NT2/D1 (cell line): Measurements from ENCODE around the gene ANKRD13D.

Source experiments
- YY1 ChIP-seq: IDR thresholded peaks from 2 replicates; pipeline ENCODE4 v1.6.1; 2011; ENCODE audit not compliant: insufficient read length, insufficient read depth
- ZNF274 ChIP-seq: IDR thresholded peaks from 2 replicates; pipeline ENCODE4 v1.6.1; 2011; ENCODE audit warnings: mild to moderate bottlenecking, low read depth, low read length

GRCh38 chr11:67323526-67323925 is 34.4 kb downstream of the ANKRD13D start:
- no peak for TF ChIP-seq ZNF274
- no peak for TF ChIP-seq YY1
